Measurements from ENCODE around the gene BAIAP2. TPM values are rescaled to one million over a fixed set of nuclear protein-coding genes. Genes with fewer than 3 reads are reported as not detected.

The BAIAP2 gene
- total and polyA plus RNA-seq, 2 of the 13 experiments (the other 11 are each of a cell fraction or from before 2014, with no cell fraction given) = 22.5 to 24.0 TPM

DNA sequence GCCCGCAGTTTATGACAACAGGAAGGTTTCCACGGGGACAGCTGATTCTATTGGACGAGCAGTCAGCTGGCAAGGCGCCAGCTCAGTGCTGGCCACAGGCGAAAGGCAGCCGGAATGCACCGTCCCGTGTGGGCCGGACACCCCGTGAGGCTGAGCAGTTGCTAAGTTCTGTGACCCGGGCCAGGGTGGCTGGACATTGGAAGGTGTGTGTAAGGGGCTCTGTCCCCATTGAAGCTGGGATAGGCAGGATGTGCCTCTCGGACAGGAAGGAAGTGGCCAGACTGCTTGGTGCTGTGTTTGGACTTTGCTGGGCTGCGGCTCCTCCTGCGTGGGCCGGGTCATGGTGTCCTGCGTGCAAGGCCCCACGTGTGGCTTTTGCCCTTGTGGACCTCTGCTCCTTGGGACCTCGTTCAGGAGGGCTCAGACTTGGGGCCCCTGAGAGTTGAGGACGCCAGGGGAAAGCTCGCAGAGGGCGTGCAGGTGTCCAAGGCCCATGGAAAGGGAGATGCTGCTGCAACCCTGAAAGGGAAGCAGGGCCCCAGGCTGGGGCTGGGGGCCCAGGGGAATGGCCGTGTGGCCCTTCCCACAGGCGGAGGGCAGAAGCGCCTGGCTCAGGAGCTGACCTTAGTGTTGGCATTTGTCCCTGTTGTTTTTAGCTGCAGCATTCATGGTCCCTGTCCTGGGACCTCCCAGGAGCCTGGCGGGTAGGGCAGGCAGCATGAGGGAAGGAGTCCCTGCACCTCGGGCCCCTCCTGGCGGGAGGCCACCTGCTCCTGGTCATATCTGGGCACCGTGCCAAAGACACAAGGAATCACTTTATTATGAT, 10.0 kb downstream of the BAIAP2 start (continued):
- TF ChIP-seq, protein P1, sequence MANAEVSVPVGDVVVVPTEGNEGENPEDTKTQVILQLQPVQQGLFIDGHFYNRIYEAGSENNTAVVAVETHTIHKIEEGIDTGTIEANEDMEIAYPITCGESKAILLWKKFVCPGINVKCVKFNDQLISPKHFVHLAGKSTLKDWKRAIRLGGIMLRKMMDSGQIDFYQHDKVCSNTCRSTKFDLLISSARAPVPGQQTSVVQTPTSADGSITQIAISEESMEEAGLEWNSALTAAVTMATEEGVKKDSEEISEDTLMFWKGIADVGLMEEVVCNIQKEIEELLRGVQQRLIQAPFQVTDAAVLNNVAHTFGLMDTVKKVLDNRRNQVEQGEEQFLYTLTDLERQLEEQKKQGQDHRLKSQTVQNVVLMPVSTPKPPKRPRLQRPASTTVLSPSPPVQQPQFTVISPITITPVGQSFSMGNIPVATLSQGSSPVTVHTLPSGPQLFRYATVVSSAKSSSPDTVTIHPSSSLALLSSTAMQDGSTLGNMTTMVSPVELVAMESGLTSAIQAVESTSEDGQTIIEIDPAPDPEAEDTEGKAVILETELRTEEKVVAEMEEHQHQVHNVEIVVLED (CRISPR knock-in tag; IDR thresholded peaks at IDR 0.05; ENCODE audit: borderline replicate concordance) = peak; percentile 27; the same call in 1 of the 2 replicates
- TF ChIP-seq ZNF546 (CRISPR knock-in tag; conservative IDR thresholded peaks at IDR 0.05) (0 out of 2 replicates have a peak, but pooled peaks have one; percentile 10), PAWR (CRISPR knock-in tag; IDR thresholded peaks at IDR 0.05; ENCODE audit: borderline replicate concordance) (no peak), FOXO1 (CRISPR knock-in tag; IDR thresholded peaks at IDR 0.05) (no peak), ZBTB38 (CRISPR knock-in tag; IDR thresholded peaks at IDR 0.05) (peak; percentile 86), ZNF615 (CRISPR knock-in tag; IDR thresholded peaks at IDR 0.05; ENCODE audit: borderline replicate concordance) (no peak), PHB2 (IDR thresholded peaks at IDR 0.05; ENCODE audit: partially characterized antibody) (no peak), ZC3H13 (CRISPR knock-in tag; IDR thresholded peaks at IDR 0.05) (peak; percentile 58; the same call in 1 of the 2 replicates), ZBTB3 (CRISPR knock-in tag; IDR thresholded peaks at IDR 0.05; ENCODE audit: borderline replicate concordance, low read depth) (no peak), STAT5B (CRISPR knock-in tag; IDR thresholded peaks at IDR 0.05) (no peak), KAT2B (IDR thresholded peaks at IDR 0.05; ENCODE audit: borderline replicate concordance, low read depth, low read length) (no peak), ZBTB7B (CRISPR knock-in tag; IDR thresholded peaks at IDR 0.05) (peak; percentile 26; the same call in 1 of the 2 replicates), ZNF292 (CRISPR knock-in tag; IDR thresholded peaks at IDR 0.05; ENCODE audit: borderline replicate concordance, low read depth) (no peak), ZNF333 (CRISPR knock-in tag; IDR thresholded peaks at IDR 0.05; ENCODE audit: borderline replicate concordance) (no peak), ZNF891 (CRISPR knock-in tag; IDR thresholded peaks at IDR 0.05) (no peak; the same call in 1 of the 2 replicates), ZNF30 (CRISPR knock-in tag; IDR thresholded peaks at IDR 0.05) (no peak), ZNF841 (CRISPR knock-in tag; IDR thresholded peaks at IDR 0.05; ENCODE audit: borderline replicate concordance) (no peak)
- TF ChIP-seq, protein P2, sequence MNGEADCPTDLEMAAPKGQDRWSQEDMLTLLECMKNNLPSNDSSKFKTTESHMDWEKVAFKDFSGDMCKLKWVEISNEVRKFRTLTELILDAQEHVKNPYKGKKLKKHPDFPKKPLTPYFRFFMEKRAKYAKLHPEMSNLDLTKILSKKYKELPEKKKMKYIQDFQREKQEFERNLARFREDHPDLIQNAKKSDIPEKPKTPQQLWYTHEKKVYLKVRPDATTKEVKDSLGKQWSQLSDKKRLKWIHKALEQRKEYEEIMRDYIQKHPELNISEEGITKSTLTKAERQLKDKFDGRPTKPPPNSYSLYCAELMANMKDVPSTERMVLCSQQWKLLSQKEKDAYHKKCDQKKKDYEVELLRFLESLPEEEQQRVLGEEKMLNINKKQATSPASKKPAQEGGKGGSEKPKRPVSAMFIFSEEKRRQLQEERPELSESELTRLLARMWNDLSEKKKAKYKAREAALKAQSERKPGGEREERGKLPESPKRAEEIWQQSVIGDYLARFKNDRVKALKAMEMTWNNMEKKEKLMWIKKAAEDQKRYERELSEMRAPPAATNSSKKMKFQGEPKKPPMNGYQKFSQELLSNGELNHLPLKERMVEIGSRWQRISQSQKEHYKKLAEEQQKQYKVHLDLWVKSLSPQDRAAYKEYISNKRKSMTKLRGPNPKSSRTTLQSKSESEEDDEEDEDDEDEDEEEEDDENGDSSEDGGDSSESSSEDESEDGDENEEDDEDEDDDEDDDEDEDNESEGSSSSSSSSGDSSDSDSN (CRISPR knock-in tag; IDR thresholded peaks at IDR 0.05) = peak; percentile 57
- TF ChIP-seq, protein P3, sequence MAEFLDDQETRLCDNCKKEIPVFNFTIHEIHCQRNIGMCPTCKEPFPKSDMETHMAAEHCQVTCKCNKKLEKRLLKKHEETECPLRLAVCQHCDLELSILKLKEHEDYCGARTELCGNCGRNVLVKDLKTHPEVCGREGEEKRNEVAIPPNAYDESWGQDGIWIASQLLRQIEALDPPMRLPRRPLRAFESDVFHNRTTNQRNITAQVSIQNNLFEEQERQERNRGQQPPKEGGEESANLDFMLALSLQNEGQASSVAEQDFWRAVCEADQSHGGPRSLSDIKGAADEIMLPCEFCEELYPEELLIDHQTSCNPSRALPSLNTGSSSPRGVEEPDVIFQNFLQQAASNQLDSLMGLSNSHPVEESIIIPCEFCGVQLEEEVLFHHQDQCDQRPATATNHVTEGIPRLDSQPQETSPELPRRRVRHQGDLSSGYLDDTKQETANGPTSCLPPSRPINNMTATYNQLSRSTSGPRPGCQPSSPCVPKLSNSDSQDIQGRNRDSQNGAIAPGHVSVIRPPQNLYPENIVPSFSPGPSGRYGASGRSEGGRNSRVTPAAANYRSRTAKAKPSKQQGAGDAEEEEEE (CRISPR knock-in tag; IDR thresholded peaks at IDR 0.05; ENCODE audit: borderline replicate concordance) = no peak
- TF ChIP-seq, protein P4, sequence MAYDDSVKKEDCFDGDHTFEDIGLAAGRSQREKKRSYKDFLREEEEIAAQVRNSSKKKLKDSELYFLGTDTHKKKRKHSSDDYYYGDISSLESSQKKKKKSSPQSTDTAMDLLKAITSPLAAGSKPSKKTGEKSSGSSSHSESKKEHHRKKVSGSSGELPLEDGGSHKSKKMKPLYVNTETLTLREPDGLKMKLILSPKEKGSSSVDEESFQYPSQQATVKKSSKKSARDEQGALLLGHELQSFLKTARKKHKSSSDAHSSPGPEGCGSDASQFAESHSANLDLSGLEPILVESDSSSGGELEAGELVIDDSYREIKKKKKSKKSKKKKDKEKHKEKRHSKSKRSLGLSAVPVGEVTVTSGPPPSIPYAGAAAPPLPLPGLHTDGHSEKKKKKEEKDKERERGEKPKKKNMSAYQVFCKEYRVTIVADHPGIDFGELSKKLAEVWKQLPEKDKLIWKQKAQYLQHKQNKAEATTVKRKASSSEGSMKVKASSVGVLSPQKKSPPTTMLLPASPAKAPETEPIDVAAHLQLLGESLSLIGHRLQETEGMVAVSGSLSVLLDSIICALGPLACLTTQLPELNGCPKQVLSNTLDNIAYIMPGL (CRISPR knock-in tag; IDR thresholded peaks at IDR 0.05; ENCODE audit: borderline replicate concordance in 1 of 2, low read depth in 1 of 2) = no peak
- TF ChIP-seq, protein P5, sequence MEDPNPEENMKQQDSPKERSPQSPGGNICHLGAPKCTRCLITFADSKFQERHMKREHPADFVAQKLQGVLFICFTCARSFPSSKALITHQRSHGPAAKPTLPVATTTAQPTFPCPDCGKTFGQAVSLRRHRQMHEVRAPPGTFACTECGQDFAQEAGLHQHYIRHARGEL (CRISPR knock-in tag; IDR thresholded peaks at IDR 0.05) = peak; percentile 49; the same call in 1 of the 2 replicates
